Measurements from ENCODE around the gene BUB1B.

BUB1B gene

DNA sequence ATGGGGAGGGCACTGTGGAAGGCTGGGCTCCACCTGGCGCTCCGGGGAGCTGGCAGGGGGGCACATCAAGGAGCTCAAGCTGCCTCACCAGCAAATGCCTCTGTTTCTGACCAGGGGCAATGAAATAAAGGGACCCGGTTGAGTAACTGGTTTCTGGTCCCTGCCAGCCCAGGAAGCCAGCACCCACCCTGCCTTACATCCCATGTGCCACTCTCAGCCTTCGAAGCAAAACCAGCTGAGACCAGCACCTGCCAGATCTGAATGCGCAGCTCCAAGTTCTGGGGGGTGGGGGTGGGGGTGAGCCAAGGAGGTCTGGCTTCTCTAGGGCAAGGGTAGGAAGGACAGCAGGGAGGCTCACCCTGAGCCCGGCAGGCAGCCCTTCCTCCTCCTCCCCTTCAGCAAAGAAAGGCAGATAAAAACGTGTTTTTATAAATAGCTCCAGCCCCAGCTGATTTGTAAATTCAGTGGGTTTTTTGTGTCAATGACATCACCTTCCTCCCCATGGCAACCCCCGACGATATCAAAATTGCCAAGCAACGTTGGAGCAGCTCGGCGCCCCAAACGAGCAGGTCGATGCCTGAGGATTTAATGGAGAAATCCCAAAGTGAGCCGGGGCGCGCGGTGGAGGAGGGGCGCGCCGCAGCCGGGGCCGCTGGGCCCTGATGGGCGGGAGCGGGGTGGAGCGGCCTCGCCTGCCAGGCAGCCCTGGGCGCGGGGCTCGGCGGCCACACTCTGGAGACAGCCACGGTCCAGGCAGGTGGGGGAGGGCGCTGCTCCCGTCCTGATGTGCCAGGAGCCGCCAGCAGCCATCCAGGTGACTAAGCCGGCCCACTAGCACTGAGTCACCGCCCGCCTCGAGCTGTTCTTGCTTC lies 77.9 kb downstream of the BUB1B start, which contains the start of gene PAK6:
TSS of gene PAK6 (plus strand) at position 532 of the 872 bp plus-strand sequence. CDS start 25,723 bp downstream, outside the sequence.
- TF ChIP-seq, protein P1, sequence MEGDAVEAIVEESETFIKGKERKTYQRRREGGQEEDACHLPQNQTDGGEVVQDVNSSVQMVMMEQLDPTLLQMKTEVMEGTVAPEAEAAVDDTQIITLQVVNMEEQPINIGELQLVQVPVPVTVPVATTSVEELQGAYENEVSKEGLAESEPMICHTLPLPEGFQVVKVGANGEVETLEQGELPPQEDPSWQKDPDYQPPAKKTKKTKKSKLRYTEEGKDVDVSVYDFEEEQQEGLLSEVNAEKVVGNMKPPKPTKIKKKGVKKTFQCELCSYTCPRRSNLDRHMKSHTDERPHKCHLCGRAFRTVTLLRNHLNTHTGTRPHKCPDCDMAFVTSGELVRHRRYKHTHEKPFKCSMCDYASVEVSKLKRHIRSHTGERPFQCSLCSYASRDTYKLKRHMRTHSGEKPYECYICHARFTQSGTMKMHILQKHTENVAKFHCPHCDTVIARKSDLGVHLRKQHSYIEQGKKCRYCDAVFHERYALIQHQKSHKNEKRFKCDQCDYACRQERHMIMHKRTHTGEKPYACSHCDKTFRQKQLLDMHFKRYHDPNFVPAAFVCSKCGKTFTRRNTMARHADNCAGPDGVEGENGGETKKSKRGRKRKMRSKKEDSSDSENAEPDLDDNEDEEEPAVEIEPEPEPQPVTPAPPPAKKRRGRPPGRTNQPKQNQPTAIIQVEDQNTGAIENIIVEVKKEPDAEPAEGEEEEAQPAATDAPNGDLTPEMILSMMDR (conservative IDR thresholded peaks at IDR 0.05; ENCODE audit: low read depth, low read length) = no peak
- Histone ChIP-seq H3K4me3 (IDR thresholded peaks at IDR 0.05; ENCODE audit: insufficient read depth, low read depth, low read length) (no peak within 1 kb of the TSS), H3K4me1 (ENCODE audit: low read depth, poor library complexity, severe bottlenecking) (peaks cover 15% of the 10 kb centered on the region), H3K9ac (no peak within 1 kb of the TSS), H4K20me1 (ENCODE audit: insufficient read depth) (no peaks in the 10 kb centered on the region), H3K27me3 (ENCODE audit: insufficient read depth, low read depth) (no peaks in the 10 kb centered on the region), H3K4me2 (no peak within 1 kb of the TSS), H2AFZ (ENCODE audit: low read depth) (no peak within 1 kb of the TSS), H3K27ac (no peak within 1 kb of the TSS), H3K79me2 (ENCODE audit: insufficient read depth, low read depth) (no peaks in the 10 kb centered on the region), H3K36me3 (ENCODE audit: insufficient read depth) (no peaks in the 10 kb centered on the region)

DNA sequence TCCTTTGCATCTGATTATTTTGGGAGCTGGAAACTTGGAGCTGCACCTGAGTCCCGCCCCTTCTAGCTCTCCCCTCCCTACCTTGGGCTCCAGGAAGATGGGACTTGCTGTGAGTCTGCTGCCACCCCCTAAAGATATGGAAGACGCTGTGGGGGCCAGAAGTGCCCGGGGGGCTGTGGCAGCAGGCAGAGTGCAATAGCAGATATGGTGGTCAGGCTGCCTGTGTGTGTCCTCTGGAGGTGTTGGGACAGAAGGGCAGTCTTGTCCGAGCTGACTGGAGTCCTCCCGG lies 78.5 kb downstream of the BUB1B start:
- Histone ChIP-seq H3K9ac (no peak overlapping the region), H2AFZ (ENCODE audit: low read depth) (no peak overlapping the region), H3K4me1 (ENCODE audit: low read depth, poor library complexity, severe bottlenecking) (peaks cover 9% of the 10 kb centered on the region)

DNA sequence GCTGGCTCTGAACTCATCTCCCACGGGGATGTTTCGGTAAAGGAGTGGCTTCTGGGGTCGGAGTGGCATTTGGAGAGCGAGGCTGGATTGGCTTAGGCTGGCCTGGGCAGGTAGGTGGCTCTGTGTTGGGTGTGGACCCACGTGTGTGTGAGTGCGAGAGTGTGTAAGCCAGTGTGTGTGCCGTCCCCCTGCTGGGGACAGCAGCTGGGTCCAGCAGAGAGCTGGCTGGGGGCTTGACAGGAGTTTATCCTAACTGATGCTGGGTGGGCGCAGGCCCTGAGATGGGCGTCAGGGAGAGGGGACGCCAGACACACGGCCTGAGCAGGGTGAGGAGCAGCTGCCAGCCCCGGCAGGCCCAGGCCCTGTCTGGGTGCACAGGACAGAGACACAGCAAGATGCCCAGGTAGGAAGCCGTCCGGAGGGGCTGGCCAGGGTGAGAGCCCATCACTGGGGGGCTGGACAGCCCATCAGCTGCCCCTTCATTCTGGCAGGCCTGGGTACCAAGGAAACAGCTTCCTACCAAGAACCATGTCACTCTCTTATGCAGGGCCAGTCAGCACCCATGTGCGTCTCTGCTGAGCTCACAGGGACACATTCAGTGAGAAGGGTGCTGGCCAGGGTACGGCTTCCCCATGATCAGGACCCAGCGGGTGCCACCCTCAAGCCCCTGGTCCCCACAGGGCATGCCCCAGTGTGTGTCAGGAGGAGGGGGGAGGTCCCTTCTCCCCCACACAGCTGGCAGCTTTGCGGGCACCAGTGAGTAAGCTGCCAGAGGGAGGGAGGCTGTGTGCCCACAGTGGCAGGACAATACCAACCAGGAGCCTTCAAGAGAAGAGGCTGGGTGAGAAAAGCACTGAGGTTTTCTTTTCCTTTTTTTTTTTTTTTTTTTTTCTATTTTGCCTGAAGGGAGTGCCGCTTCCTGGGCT lies 79.1 kb downstream of the BUB1B start:
- no peaks in the 10 kb centered on the region for H3K36me3 ChIP-seq (ENCODE audit: insufficient read depth)
- H3K9ac ChIP-seq = no peak overlapping the region
- H4K20me1 ChIP-seq (ENCODE audit: insufficient read depth) = no peaks in the 10 kb centered on the region
- H3K4me3 ChIP-seq (IDR thresholded peaks at IDR 0.05; ENCODE audit: insufficient read depth, low read depth, low read length) = no peak overlapping the region
- H2AFZ ChIP-seq (ENCODE audit: low read depth) = no peak overlapping the region
- TF ChIP-seq, protein P1 (conservative IDR thresholded peaks at IDR 0.05; ENCODE audit: low read depth, low read length) = no peak
- no peak overlapping the region for H3K27ac ChIP-seq
- no peak overlapping the region for H3K4me2 ChIP-seq
- no peaks in the 10 kb centered on the region for H3K27me3 ChIP-seq (ENCODE audit: insufficient read depth, low read depth)
- H3K4me1 ChIP-seq (ENCODE audit: low read depth, poor library complexity, severe bottlenecking) = peaks cover 3% of the 10 kb centered on the region
- H3K79me2 ChIP-seq (ENCODE audit: insufficient read depth, low read depth) = no peaks in the 10 kb centered on the region

More for the DNA sequence above, 78.5 kb downstream of the BUB1B start:
- Histone ChIP-seq H3K79me2 (ENCODE audit: insufficient read depth, low read depth) (no peaks in the 10 kb centered on the region), H3K36me3 (ENCODE audit: insufficient read depth) (no peaks in the 10 kb centered on the region), H3K27ac (no peak overlapping the region), H4K20me1 (ENCODE audit: insufficient read depth) (no peaks in the 10 kb centered on the region), H3K4me2 (no peak overlapping the region), H3K27me3 (ENCODE audit: insufficient read depth, low read depth) (no peaks in the 10 kb centered on the region), H3K4me3 (IDR thresholded peaks at IDR 0.05; ENCODE audit: insufficient read depth, low read depth, low read length) (no peak overlapping the region)
- TF ChIP-seq, protein P1 (conservative IDR thresholded peaks at IDR 0.05; ENCODE audit: low read depth, low read length) = no peak

DNA sequence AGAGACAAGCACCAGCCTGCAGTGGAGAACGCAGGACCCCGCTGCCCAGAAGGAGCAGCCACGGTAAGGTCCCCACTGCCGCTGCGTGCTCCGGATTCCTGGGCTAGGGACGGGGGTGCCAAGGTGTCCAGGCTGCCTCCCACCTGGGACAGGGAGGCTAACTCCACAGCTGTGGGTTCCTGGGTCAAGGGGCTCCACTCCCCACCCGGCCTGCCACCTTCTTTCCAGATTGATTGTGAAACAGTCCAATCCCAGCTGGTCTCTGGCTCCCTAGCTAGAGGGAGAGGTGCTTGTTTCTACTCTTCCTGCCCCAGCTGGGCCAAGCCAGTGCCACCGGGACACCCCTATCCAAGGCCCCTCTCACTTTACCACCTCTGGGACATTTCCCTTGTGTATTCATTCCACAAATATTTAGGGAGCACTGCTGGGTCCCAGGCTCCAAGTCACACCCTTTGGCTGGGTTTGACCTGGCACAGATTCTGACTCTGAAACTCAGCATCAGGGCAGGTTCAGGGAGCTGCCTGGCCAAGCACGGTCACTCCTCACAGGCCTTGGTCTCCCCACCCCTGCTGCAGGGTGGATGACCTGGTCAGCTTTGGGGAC lies 79.9 kb downstream of the BUB1B start:
- TF ChIP-seq, protein P1 (conservative IDR thresholded peaks at IDR 0.05; ENCODE audit: low read depth, low read length) = no peak
- no peaks in the 10 kb centered on the region for H3K36me3 ChIP-seq (ENCODE audit: insufficient read depth)
- no peaks in the 10 kb centered on the region for H4K20me1 ChIP-seq (ENCODE audit: insufficient read depth)
- H3K4me3 ChIP-seq (IDR thresholded peaks at IDR 0.05; ENCODE audit: insufficient read depth, low read depth, low read length) = no peak overlapping the region
- H2AFZ ChIP-seq (ENCODE audit: low read depth) = no peak overlapping the region
- H3K4me2 ChIP-seq = no peak overlapping the region
- H3K4me1 ChIP-seq (ENCODE audit: low read depth, poor library complexity, severe bottlenecking) = no peaks in the 10 kb centered on the region
- no peaks in the 10 kb centered on the region for H3K27me3 ChIP-seq (ENCODE audit: insufficient read depth, low read depth)
- no peak overlapping the region for H3K27ac ChIP-seq
- no peaks in the 10 kb centered on the region for H3K79me2 ChIP-seq (ENCODE audit: insufficient read depth, low read depth)
- H3K9ac ChIP-seq = no peak overlapping the region

Data from KMS-11 (cell line).